Stimulated activated CD8-positive, alpha-beta memory T cell treated with anti-CD3 and anti-CD28 coated beads, Interleukin-15, amount 100 ng/mL, for 48 hours (primary cell): ENCODE data around the gene CRYGB.
"Not testable (repeated sequence)": the region's sequence is repeated elsewhere in the genome, so short reads cannot be mapped to it uniquely, and the experiment has no call there.

Experiments
- DNase-seq, 2 donors: peaks; one replicate each; pipeline ENCODE4 v3.0.0-alpha.2; 2020; ENCODE audit warnings: low read depth in 2 of 2

CRYGB gene

DNA sequence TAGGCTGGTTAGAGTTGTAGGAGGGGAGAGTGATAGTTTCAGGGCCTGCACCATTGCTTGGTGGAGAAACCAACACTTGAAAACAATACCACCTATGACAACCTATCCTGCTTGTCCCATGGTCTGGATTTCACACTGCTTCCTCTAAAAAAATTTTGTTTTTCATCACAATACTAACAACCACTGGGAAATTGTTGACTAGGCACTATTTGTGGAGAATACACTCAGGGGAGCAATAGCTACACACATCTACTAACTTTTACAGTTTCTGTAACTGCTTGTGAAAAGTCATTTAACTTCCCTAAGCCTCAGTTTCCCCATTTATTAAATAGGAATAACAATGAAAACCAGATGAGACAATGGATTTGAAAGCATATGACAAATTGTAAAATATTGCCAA lies 4.1 kb upstream of the CRYGB start:
- DNase-seq = no peak

- no peak for DNase-seq
These were observed 2.8 kb upstream of the CRYGB start for GRCh38 chr2:208148803-208149202.

GRCh38 chr2:208147759-208148158 lies 1.8 kb upstream of the CRYGB start:
- DNase-seq = no peak

DNA sequence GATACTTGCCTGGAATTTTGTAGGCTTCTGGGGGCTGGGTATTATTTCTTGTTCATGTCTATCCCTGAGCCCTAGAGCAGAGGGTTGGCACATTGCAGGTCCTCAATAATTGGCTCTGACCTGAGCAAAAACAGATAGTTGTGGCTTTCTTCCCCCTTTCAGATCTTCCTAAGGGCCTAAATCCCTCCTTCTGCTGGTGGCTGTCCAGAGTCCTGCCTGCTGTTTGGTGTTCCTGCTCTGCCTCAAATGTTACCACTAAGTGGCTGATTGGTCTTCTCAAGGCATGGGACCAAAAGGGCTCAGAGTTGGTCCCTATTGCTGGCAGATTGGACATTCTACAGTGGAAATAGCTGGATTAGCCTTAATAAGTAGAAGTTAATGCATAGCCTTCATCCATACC lies 1.1 kb upstream of the CRYGB start:
- no peak for DNase-seq

GRCh38 chr2:208142925-208143799 lies 2.8 kb downstream of the CRYGB start:
- DNase-seq = no peak

DNA sequence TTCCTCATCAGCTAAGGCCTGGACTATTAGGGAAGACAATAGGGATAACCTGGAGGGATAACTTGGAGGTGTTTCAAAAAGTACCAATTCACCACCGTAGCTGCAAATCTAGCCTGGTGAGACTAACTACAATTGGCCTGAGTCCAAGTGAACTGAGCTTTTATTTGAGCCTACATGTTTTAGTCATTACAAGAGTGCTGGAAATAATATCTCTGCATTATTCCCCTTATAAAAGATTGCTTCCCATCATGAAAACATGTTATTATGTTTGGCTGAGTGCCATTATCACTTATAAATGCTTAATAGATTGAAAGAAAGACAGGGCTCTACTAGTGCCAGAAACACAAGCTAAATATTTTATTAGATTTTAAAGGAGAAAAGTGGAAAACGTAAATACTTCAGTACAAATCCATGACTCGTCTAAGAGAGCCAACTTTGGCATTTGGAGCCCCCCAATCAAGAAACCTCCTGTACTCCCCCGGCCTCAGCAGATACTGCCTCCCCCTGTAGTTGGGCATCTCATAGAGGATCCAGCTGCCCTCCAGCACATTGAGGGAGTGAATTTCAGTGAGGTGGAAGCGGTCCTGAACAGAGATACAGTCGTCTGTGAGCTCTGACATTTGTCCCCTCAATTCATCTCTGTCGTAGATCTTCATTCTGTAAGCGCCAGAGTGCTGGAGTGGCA lies 3.6 kb downstream of the CRYGB start:
- DNase-seq = no peak

GRCh38 chr2:208139447-208139846 lies 6.5 kb downstream of the CRYGB start:
- DNase-seq = no peak

GRCh38 chr2:208138334-208138733 lies 7.6 kb downstream of the CRYGB start:
- DNase-seq = not testable (repeated sequence)

DNA sequence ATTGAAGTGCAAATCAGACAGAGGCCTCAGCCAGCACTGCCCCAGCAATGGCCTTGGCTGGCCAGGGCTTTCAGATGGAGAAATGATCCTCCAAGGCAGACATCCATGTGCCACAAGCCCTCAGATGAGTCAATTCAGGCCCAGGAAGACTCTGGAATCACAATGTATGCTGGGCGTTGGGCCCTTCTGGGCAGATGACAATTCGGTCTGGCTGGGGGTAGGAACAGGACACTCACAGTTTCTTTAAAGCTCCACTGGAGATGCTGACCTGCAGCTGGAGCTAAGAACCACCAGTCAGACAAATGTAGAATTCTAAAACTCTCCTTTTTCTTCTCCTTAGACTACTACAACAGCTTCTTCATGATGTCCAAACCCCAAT lies 9.3 kb downstream of the CRYGB start:
- DNase-seq = no peak

DNA sequence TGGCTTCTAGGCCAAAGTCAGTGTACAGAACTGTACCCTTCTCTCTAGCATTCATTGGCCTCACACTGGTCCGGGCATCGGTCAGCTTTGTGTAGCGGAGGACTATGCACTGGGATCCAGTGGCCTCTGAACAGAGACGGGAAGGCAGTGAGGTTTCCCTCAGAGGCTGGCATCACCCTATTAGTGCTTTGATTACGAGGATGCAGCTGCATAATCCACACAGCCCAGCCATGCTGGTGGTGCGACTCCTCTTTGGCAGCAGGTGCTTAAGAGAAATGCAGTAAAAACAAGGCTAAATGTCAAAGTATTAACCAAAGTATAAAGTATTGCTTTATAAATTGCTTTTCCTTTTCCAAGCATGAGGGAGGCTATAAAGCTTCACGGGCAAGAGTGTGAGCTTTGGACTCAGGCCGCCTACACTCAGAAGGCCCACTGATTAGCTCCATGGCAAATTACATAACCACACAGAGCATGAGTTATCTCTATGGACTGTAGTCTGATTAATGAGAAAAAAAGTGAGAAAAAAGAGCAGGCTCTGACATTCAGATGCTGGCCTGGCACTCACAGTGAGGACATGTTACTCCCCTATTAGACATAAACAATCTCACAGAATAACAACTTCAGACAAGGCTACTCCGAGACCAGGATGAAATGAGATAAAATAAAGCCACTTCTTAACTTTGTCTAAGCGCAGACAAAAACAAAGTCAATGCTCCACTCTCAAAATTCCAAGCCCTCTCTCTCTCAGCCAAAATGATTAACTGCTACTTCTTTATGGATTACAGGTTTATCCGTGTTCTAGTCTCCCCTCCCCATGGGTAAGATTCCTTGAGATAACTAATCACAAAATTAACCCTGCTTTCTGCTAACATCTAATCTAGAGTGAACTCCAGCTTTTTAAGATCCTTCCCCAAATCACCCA lies 9.9 kb downstream of the CRYGB start:
- no peak for DNase-seq

DNA sequence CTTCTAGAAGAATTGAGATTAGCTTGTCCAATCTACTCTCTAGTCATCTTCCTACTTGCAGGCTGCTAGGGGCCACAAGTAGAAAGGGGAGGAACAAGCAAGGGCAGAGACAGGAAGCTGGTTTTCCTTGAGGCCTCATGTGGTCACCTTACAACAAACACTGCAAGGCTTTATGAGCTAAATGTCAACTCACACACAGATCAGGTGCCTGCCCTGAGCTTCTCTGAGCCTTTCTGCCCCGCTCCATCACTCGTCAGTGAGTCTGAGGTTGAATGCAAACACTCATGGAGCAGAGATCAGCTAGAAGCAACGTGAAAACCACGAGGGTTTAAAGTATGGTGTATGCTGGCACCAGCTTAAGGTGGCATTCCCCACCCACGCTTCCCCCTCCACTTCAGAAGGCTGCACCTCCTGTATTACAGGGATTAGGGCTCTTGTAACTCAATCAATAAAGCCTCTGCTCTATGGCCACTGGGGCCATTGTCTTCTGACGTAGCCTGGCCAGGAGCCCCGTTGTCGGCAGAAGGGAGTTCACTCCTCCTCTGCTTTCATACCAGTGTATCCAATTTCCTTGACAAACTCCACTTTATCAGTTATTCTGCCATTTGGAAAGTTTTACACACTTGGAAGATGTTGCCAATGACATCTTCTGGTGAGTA lies 10.9 kb downstream of the CRYGB start:
- peak in 1 of 2 donors; percentile 2 for DNase-seq

GRCh38 chr2:208130712-208131110 lies 15.2 kb downstream of the CRYGB start:
- DNase-seq = no peak

DNA sequence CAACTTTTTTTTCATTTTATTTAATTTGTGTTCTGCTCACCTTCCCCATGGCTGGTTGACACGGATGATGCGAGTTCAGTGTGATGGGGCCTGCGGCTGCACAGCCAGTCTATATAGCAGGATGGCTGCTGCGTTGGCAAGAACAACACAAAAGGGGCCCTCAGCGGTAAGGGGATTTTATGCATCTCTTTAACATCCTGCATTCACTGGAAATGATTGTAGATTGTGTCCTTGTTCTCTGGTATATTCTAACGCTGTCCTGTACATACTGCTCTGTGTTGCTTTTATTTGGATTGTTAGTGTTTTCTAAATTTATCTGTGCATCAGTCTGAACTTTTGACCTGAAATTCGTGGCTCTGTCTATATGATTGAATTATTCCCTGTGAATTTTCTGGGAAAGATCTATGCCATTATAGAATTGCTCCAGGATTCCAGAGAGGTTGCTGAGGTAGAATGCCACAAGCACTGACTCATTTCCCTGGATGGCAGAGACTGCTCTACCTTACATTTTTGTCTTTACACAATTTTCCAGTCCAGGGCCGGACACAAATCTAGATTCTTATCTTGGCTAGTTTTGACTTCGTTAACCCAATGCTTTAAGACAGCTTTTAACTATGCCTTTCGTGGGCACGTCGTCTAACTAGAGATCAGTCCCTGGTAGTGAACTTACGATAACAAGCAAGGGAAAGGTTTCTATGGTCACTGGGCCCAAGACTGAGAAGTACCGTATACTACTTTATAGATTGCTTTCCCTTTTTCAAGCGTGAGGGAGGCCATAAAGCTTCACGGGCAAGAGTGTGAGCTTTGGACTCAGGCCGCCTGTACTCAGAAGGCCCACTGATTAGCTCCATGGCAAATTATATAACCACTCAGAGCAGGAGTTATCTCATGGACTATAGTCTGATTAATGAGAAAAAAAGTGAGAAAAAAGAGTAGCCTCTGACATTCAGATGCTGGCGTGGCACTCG lies 15.9 kb downstream of the CRYGB start, which contains the start of gene CRYGC:
Gene CRYGC, minus strand, starts transcription at position 85 of the 968 bp plus-strand sequence. Its CDS starts 36 bp downstream, at position 49.
- no peak for DNase-seq

DNA sequence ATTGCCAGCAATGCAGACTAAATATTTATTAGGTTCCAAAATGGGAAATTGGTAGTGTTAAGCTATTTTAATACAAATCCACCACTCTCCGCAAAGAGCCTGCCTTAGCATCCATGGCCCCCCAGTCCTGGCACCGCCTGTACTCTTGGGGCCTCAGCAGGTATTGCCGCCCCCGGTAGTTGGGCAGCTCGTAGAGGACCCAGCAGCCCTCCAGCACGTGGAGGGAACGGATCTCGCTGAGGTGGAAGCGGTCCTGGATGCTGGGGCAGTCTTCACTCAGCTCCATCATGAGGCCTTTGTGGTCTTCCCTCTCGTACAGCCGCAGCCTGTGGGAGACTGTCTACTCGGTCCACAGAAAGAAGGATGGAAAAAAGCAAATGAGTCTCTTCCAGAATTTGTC lies 17.8 kb downstream of the CRYGB start:
- DNase-seq = no peak

- DNase-seq = no peak
These were observed 18.9 kb downstream of the CRYGB start for GRCh38 chr2:208127090-208127489.

DNA sequence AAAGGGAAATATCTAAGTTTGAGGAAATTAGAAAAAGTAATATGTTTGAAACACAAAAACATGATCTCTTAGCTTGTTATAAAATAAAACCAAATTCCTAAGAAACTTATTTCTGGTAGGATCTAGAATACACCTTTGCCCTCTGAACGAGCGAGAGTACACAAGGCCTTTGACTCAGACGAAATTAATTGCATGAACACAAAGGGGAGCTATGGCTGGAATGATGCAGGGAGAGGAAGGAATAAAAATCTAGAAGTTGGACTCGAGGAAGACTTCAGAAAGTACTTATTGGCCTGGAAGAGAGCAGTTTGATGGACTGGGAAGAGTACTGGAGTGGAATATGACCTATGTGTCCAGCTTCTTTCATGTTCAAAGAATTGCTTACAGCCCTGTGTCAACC lies 20.7 kb downstream of the CRYGB start:
- DNase-seq = no peak

- DNase-seq = not testable (repeated sequence)
These were observed 21.8 kb downstream of the CRYGB start, which contains the start of gene CRYGD for GRCh38 chr2:208124013-208124715. TSS of gene CRYGD (minus strand) at chr2:208124524. CDS start at chr2:208124473, 51 bp downstream.

GRCh38 chr2:208122248-208122647 lies 23.7 kb downstream of the CRYGB start:
- no peak for DNase-seq

DNA sequence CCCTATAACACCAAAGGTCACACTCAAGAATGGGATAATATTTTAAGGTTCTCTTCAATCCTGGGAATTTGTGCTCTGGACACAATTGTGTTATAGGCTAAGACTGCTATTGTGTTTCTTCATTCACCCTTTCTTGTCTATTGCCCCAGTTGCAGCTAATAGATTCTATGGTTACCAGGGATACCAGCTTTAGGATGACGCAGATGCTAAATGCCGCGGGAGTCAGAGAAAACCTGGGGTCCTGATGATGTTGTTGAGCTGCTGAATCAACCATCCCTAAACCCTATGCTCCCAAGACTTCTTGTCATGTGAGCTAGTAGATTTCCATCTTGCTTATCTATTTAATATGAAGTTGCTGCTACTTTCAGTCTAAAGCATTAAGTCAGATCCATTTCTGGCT lies 27.0 kb downstream of the CRYGB start:
- DNase-seq = no peak
